HL-60 (cell line): ENCODE measurements around the gene PARS2.

ENCODE experiments used
- DNase-seq, 2 experiments: peaks; one replicate each; pipeline ENCODE4 v3.0.0-alpha.2; 2010 to 2020; ENCODE audit warnings: low read depth in 1 of 2, low spot score in 1 of 2
- H3K27ac ChIP-seq: fragments of 250-450 bp; sonication (Bioruptor Pico); replicated peaks from 2 replicates; pipeline ENCODE4 v1.5.1; 2020; ENCODE audit warnings: mild to moderate bottlenecking, moderate library complexity
- H3K27me3 ChIP-seq: fragments of 250-450 bp; sonication (Bioruptor Pico); 2 replicates; pipeline ENCODE4 v1.5.1; 2021; ENCODE audit warnings: mild to moderate bottlenecking, moderate library complexity; ENCODE audit not compliant: insufficient read depth, poor library complexity, severe bottlenecking
- H3K4me3 ChIP-seq: replicated peaks from 2 replicates; pipeline ENCODE4 v1.5.1; 2011; ENCODE audit warnings: mild to moderate bottlenecking, control low read depth, low read length; ENCODE audit not compliant: insufficient read depth
- GABPA ChIP-seq: IDR thresholded peaks from 2 replicates; pipeline ENCODE4 v1.6.1; 2012; ENCODE audit warnings: low read depth
- POLR2AphosphoS5 ChIP-seq: IDR thresholded peaks from 2 replicates; pipeline ENCODE4 v1.6.1; 2012; ENCODE audit warnings: low read depth
- SPI1 ChIP-seq: IDR thresholded peaks from 2 replicates; pipeline ENCODE4 v1.6.1; 2012; ENCODE audit warnings: low read depth, mild to moderate bottlenecking, borderline replicate concordance
- TF ChIP-seq, protein P1 (sequence below): IDR thresholded peaks from 2 replicates; pipeline ENCODE4 v1.6.1; 2012; ENCODE audit warnings: low read depth; ENCODE audit not compliant: insufficient replicate concordance
- TF ChIP-seq, protein P2 (sequence below): IDR thresholded peaks from one replicate; pipeline ENCODE4 v1.5.1; 2011; ENCODE audit warnings: low read length, control low read depth, inconsistent platforms; ENCODE audit not compliant: insufficient read depth

Gene PARS2

DNA sequence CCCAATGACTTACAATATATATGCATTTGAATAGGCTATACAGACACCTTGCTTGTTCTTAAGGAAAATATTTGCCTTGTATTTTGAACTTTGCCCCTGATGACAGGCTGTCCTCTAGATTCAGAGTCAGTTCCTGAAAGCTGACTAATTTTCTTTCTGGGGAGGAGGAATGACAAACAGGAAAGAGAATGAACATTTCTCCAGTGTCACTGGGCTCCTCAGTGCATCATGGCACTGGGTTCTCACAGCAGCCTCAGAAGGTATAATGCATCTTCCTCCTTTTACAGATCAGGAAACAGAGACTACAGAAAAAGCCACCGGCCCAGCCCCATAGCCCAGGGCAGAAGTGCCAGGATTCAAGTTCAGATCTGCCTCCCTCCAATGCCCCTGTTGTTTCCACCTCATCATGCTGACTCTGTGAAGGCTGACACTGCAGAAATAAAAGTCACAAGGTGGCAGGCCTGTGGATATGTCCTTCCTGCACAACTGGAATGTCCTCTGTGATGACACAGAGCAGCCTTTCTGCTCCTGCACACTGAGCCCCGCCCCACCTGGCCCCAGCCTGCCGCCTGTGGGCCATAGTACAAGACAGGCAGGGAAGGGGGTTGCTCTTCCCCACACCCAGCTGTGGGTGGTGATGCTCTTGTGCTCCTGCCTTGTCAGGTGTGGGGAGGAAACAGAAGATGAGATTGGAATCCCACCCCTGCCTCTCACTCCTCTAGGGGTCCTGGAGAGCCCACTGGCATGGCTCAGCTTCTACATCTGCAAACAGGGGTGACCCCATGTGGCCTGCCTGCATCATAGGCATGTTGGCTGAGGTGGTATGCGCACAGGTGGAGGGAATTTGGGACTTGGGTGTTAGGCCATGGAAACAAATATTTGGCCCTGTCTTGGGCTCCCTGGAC lies 30.4 kb upstream of the PARS2 start:
- DNase-seq = no peak
- H3K27me3 ChIP-seq = no peaks in the 10 kb centered on the region
- TF ChIP-seq, protein P1, sequence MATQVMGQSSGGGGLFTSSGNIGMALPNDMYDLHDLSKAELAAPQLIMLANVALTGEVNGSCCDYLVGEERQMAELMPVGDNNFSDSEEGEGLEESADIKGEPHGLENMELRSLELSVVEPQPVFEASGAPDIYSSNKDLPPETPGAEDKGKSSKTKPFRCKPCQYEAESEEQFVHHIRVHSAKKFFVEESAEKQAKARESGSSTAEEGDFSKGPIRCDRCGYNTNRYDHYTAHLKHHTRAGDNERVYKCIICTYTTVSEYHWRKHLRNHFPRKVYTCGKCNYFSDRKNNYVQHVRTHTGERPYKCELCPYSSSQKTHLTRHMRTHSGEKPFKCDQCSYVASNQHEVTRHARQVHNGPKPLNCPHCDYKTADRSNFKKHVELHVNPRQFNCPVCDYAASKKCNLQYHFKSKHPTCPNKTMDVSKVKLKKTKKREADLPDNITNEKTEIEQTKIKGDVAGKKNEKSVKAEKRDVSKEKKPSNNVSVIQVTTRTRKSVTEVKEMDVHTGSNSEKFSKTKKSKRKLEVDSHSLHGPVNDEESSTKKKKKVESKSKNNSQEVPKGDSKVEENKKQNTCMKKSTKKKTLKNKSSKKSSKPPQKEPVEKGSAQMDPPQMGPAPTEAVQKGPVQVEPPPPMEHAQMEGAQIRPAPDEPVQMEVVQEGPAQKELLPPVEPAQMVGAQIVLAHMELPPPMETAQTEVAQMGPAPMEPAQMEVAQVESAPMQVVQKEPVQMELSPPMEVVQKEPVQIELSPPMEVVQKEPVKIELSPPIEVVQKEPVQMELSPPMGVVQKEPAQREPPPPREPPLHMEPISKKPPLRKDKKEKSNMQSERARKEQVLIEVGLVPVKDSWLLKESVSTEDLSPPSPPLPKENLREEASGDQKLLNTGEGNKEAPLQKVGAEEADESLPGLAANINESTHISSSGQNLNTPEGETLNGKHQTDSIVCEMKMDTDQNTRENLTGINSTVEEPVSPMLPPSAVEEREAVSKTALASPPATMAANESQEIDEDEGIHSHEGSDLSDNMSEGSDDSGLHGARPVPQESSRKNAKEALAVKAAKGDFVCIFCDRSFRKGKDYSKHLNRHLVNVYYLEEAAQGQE = no peak
- TF ChIP-seq SPI1 (no peak), POLR2AphosphoS5 (no peak), GABPA (no peak)
- TF ChIP-seq, protein P2, sequence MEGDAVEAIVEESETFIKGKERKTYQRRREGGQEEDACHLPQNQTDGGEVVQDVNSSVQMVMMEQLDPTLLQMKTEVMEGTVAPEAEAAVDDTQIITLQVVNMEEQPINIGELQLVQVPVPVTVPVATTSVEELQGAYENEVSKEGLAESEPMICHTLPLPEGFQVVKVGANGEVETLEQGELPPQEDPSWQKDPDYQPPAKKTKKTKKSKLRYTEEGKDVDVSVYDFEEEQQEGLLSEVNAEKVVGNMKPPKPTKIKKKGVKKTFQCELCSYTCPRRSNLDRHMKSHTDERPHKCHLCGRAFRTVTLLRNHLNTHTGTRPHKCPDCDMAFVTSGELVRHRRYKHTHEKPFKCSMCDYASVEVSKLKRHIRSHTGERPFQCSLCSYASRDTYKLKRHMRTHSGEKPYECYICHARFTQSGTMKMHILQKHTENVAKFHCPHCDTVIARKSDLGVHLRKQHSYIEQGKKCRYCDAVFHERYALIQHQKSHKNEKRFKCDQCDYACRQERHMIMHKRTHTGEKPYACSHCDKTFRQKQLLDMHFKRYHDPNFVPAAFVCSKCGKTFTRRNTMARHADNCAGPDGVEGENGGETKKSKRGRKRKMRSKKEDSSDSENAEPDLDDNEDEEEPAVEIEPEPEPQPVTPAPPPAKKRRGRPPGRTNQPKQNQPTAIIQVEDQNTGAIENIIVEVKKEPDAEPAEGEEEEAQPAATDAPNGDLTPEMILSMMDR = no peak
- no peak overlapping the region for H3K4me3 ChIP-seq
- no peak overlapping the region for H3K27ac ChIP-seq

DNA sequence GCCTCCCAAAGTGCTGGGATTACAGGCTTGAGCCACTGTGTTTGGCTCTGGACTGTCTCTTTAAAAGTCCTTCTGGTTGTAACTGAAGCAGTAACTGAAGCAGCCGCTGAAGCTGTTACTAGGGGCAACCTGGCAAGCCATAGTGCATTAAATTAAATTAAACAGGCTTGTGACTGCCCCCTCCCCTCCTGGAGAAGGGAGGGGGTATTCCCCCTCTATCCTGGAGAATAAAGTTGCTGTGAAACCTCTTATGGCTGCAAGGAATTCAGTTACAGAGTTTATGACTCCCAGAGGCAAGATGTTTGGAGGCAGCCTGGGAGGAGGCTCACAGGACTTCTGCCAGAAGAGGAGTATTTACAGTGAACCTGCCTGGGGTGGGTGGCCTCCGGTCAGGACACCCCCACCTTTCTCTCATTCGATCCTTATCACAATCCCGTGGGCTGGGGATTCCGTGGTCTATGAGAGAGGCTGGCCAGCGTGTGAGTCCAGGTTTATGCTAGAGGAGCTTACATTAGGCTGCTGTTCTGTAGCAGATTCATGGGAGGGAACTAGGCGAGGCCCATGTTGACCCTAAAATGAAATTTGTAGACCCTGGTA lies 28.5 kb upstream of the PARS2 start:
- Histone ChIP-seq H3K27me3 (no peaks in the 10 kb centered on the region), H3K4me3 (no peak overlapping the region), H3K27ac (no peak overlapping the region)
- no peak for TF ChIP-seq POLR2AphosphoS5
- TF ChIP-seq GABPA = no peak
- TF ChIP-seq, protein P1 = no peak
- TF ChIP-seq, protein P2 = no peak
- TF ChIP-seq SPI1 = no peak
- no peak for DNase-seq

DNA sequence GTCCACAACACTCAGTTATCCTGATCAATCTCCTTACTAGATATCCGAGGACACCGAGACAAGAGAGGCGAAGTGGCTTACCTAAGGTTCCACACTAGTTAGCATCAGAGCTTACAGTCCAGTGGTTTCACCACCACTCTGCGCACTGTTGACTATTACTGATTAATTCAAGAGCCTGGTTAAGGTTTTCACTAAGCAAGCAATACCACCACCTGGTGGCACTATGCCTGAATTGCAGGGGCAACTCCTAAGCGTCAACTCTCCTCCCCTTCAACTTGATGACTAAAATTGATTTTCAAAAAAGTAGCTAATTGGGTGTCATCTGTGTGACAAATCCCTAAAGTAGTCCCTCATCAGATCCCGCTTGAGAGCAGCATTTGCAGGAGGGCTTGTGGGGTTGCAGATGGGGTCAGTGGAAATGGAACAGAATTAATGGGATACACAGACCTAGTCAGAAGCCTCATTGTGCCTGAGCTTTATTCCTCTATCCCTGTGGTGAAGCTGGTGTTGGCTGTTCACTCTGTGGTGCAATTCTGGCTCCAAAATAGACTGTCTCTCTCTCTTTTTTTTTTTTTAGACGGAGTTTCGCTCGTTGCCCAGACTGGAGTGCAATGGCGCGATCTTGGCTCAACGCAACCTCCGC lies 27.7 kb upstream of the PARS2 start:
- TF ChIP-seq, protein P2 = peak; percentile 95
- no peak for TF ChIP-seq SPI1
- H3K27ac ChIP-seq = no peak overlapping the region
- H3K4me3 ChIP-seq = no peak overlapping the region
- peak; percentile 28 to 64 for DNase-seq
- H3K27me3 ChIP-seq = no peaks in the 10 kb centered on the region
